ENCODE data around the gene KPNA3. TPM values are rescaled to one million over a fixed set of nuclear protein-coding genes. Genes with fewer than 3 reads are reported as not detected.

The KPNA3 gene
- total RNA-seq, 2 donors from 2014 or later: 19.1 to 25.1 TPM

DNA sequence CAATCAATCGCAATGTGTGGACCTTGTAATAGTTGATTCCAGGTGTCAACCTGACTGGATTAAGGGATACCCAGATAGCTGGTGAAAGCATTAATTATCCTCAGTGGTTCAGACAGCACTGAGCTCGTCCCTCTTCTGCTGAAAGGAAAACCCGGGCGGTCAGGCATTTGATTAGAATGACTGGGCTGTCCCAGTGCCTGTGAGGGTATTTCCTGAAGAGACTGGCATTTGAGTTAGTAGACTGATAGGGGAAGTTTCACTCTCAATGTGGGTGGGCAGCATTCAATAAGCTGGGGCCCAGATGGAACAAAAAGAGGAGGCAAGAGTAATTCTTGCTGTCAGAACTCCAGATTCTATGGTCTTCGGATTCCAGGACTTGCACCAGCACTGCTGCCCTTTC is 31.9 kb downstream of the KPNA3 start:
- H3K9me3 ChIP-seq (ENCODE audit: control insufficient read depth, low read length, poor library complexity, severe bottlenecking): no peaks in the 10 kb centered on the region
- DNase-seq (no peak), ATAC-seq (no peak)
- Mint-ChIP-seq H3K4me1 (peaks cover 41% of the 10 kb centered on the region), H3K36me3 (ENCODE audit: low read depth) (no peaks in the 10 kb centered on the region), H3K27me3 (no peaks in the 10 kb centered on the region), H3K4me3 (no peak overlapping the region), H3K27ac (peak overlapping the region; percentile 73)

DNA sequence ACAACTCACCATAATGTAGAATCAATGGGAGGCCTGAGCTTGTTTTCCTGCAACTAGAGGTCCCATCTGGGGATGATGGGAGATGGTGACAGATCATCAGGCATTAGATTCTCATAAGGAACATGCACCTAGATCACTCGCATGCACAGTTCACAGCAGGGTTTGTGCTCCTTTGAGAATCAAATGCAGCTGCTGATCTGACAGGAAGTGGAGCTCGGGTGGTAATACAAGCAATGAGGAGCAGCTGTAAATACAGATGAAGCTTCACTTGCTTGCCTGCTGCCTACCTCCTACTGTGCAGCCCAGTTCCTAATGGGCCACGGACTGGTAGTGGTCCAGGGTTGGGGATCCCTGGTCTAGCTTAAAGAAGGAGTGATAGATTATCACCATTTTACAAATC is 33.0 kb downstream of the KPNA3 start:
- ATAC-seq (no peak), DNase-seq (no peak)
- H3K4me3 Mint-ChIP-seq: no peak overlapping the region
- H3K9me3 ChIP-seq (ENCODE audit: control insufficient read depth, low read length, poor library complexity, severe bottlenecking): no peaks in the 10 kb centered on the region
- H3K27me3 Mint-ChIP-seq: no peaks in the 10 kb centered on the region
- peak overlapping the region; percentile 73 for H3K27ac Mint-ChIP-seq
- H3K36me3 Mint-ChIP-seq (ENCODE audit: low read depth): no peaks in the 10 kb centered on the region
- peaks cover 43% of the 10 kb centered on the region for H3K4me1 Mint-ChIP-seq

DNA sequence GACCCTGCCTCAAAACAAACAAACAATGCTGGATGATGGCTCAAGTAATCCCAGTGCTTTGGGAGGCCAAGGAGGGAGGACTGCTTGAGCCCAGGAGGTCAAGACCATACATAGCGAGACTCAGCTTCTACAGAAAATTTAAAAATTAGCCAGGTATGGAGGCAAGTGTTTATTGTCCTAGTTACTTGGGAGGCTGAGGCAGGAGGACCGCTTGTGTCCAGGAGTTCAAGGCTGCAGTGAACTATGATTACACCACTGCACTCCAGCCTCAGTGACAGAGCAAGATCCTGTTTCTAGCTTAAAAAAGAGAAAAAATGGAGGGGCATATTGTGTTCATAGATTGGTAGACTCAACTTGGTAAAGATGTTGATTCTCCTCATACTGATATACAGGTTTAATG is 36.2 kb downstream of the KPNA3 start:
- peaks cover 56% of the 10 kb centered on the region for H3K4me1 Mint-ChIP-seq
- no peaks in the 10 kb centered on the region for H3K27me3 Mint-ChIP-seq
- ATAC-seq (no peak), DNase-seq (no peak)
- no peak overlapping the region for H3K4me3 Mint-ChIP-seq
- no peak overlapping the region for H3K27ac Mint-ChIP-seq
- no peaks in the 10 kb centered on the region for H3K36me3 Mint-ChIP-seq (ENCODE audit: low read depth)
- no peaks in the 10 kb centered on the region for H3K9me3 ChIP-seq (ENCODE audit: control insufficient read depth, low read length, poor library complexity, severe bottlenecking)

- peaks cover 54% of the 10 kb centered on the region for H3K4me1 Mint-ChIP-seq
- no peak for ATAC-seq
- no peaks in the 10 kb centered on the region for H3K36me3 Mint-ChIP-seq (ENCODE audit: low read depth)
- peak overlapping the region; percentile 25 for H3K4me3 Mint-ChIP-seq
- H3K9me3 ChIP-seq (ENCODE audit: control insufficient read depth, low read length, poor library complexity, severe bottlenecking): no peaks in the 10 kb centered on the region
- H3K27me3 Mint-ChIP-seq: no peaks in the 10 kb centered on the region
- DNase-seq: no peak
- H3K27ac Mint-ChIP-seq: no peak overlapping the region
These were observed 38.3 kb downstream of the KPNA3 start for GRCh38 chr13:49754146-49754545.

GRCh38 chr13:49749848-49750247 is 42.6 kb downstream of the KPNA3 start:
- no peak for DNase-seq
- Mint-ChIP-seq H3K36me3 (ENCODE audit: low read depth) (no peaks in the 10 kb centered on the region), H3K27ac (peak overlapping the region; percentile 6), H3K4me3 (no peak overlapping the region), H3K27me3 (no peaks in the 10 kb centered on the region), H3K4me1 (peaks cover 31% of the 10 kb centered on the region)
- H3K9me3 ChIP-seq (ENCODE audit: control insufficient read depth, low read length, poor library complexity, severe bottlenecking): no peaks in the 10 kb centered on the region
- ATAC-seq: no peak

DNA sequence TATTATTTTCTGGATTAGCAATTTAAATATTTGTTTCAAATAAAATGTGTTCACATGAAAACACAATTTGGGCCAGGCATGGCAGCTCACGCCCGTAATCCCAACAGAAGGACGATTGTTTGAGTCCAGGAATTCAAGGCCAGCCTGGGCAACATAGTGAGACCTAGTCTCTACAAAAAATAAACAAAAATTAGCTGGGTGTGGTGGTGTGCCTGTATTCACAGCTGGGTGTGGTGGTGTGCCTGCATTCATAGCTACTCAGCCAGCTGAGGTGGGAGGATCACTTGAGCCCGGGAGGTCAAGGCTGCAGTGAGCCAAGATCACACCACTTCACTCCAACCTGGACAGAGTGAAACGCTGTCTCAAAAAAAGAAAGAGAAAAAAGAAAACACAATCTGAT is 46.4 kb downstream of the KPNA3 start:
- Mint-ChIP-seq H3K36me3 (ENCODE audit: low read depth) (no peaks in the 10 kb centered on the region), H3K4me1 (peaks cover 8% of the 10 kb centered on the region), H3K4me3 (no peak overlapping the region), H3K27me3 (no peaks in the 10 kb centered on the region), H3K27ac (no peak overlapping the region)
- ATAC-seq: no peak
- no peak for DNase-seq
- no peaks in the 10 kb centered on the region for H3K9me3 ChIP-seq (ENCODE audit: control insufficient read depth, low read length, poor library complexity, severe bottlenecking)

DNA sequence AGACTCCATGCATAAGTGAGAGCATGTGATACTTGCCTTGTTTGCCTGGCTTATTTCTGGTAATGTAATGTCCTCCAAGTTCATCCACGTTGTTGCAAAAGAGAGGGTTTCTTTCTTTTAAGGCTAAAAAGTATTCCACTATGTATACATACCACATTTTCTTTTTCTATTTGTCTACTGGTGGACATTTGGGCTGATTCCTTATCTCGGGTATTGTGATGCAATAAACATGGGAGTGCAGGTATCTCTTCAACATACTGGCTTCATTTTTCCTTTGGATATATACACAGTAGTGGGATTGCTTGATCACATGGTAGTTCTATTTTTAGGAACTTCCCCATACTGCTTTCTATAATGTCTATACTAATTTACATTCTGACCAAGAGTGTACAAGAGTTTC is 51.6 kb downstream of the KPNA3 start:
- DNase-seq (no peak), ATAC-seq (no peak)
- Mint-ChIP-seq H3K36me3 (ENCODE audit: low read depth) (no peaks in the 10 kb centered on the region), H3K4me1 (peaks cover 6% of the 10 kb centered on the region), H3K27me3 (no peaks in the 10 kb centered on the region), H3K4me3 (no peak overlapping the region), H3K27ac (no peak overlapping the region)
- H3K9me3 ChIP-seq (ENCODE audit: control insufficient read depth, low read length, poor library complexity, severe bottlenecking): no peaks in the 10 kb centered on the region

- ATAC-seq: no peak
- Mint-ChIP-seq H3K4me1 (peaks cover 6% of the 10 kb centered on the region), H3K27me3 (no peaks in the 10 kb centered on the region), H3K4me3 (no peak overlapping the region), H3K27ac (no peak overlapping the region), H3K36me3 (ENCODE audit: low read depth) (no peaks in the 10 kb centered on the region)
- DNase-seq: no peak
- H3K9me3 ChIP-seq (ENCODE audit: control insufficient read depth, low read length, poor library complexity, severe bottlenecking): no peaks in the 10 kb centered on the region
These were observed 52.8 kb downstream of the KPNA3 start for GRCh38 chr13:49739498-49740187.

GRCh38 chr13:49733181-49733951 is 59.1 kb downstream of the KPNA3 start:
- H3K4me1 Mint-ChIP-seq: peaks cover 4% of the 10 kb centered on the region

DNA sequence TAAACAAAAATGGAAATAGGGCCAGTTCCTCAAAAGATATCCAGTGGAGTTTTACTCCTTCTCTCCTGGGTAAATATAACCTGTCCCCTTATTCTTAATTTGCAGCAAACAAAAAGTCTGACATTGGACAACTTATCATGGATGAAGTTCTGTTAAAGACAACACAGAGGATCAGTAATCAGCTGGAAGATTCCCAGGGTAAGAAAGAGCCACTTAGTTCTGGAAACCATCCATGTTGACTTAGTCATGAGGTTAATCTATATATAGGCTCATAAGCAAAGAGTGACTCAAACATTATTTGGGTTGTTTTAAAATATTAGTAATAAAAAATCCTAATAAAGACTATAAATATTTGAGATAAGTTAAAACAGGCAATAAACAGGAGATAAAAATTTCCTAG is 60.7 kb downstream of the KPNA3 start:
- Mint-ChIP-seq H3K4me1 (peaks cover 2% of the 10 kb centered on the region), H3K4me3 (no peak overlapping the region), H3K27ac (no peak overlapping the region), H3K36me3 (ENCODE audit: low read depth) (peaks cover 6% of the 10 kb centered on the region), H3K27me3 (no peaks in the 10 kb centered on the region)
- ATAC-seq: no peak
- DNase-seq: no peak
- no peaks in the 10 kb centered on the region for H3K9me3 ChIP-seq (ENCODE audit: control insufficient read depth, low read length, poor library complexity, severe bottlenecking)

More at GRCh38 chr13:49733181-49733951, 59.1 kb downstream of the KPNA3 start:
- Mint-ChIP-seq H3K36me3 (ENCODE audit: low read depth) (peaks cover 3% of the 10 kb centered on the region), H3K4me3 (no peak overlapping the region), H3K27ac (peak overlapping the region; percentile 66), H3K27me3 (no peaks in the 10 kb centered on the region)
- ATAC-seq: no peak
- DNase-seq: no peak
- H3K9me3 ChIP-seq (ENCODE audit: control insufficient read depth, low read length, poor library complexity, severe bottlenecking): no peaks in the 10 kb centered on the region

GRCh38 chr13:49716615-49717014 is 75.9 kb downstream of the KPNA3 start:
- ATAC-seq (no peak), DNase-seq (no peak)
- Mint-ChIP-seq H3K36me3 (ENCODE audit: low read depth) (peaks cover 7% of the 10 kb centered on the region), H3K27me3 (no peaks in the 10 kb centered on the region), H3K4me3 (no peak overlapping the region), H3K27ac (no peak overlapping the region), H3K4me1 (no peaks in the 10 kb centered on the region)
- no peaks in the 10 kb centered on the region for H3K9me3 ChIP-seq (ENCODE audit: control insufficient read depth, low read length, poor library complexity, severe bottlenecking)

GRCh38 chr13:49714757-49715156 is 77.7 kb downstream of the KPNA3 start:
- no peak for DNase-seq
- no peak overlapping the region for H3K27ac Mint-ChIP-seq
- no peak overlapping the region for H3K4me3 Mint-ChIP-seq
- no peaks in the 10 kb centered on the region for H3K27me3 Mint-ChIP-seq
- ATAC-seq: no peak
- H3K36me3 Mint-ChIP-seq (ENCODE audit: low read depth): peaks cover 10% of the 10 kb centered on the region
- H3K9me3 ChIP-seq (ENCODE audit: control insufficient read depth, low read length, poor library complexity, severe bottlenecking): no peaks in the 10 kb centered on the region
- H3K4me1 Mint-ChIP-seq: peaks cover 4% of the 10 kb centered on the region

DNA sequence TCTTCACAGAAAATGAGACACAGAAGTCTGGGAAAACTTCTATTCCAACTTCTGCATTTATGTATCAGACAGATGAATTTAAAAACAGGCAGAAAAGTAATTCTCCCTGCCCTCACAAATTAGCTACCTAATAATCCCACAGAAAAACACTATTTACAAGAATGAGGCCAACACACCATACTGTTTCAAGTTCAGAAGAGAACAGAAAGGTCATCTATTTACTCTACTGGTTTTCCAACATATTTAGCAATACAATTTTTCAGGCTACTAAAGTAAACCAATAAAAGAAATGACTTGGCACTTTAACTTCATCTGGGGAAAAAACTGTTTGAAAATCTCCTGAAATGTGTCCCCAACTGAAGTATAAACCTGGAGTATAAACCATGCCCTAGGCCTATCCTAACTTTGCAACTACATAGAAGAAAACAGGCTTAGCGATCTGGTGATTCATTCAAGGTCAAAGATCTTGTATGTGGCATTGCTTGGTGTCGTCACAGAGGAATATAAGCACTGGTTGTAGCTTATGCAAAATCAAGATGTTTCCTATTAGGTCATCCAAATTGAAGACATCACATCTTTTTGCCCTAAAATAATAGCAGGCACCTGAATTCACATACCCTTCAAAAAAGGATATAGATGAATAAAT is 81.1 kb downstream of the KPNA3 start:
- Mint-ChIP-seq H3K36me3 (ENCODE audit: low read depth) (peaks cover 6% of the 10 kb centered on the region), H3K4me3 (no peak overlapping the region), H3K27ac (no peak overlapping the region), H3K4me1 (peaks cover 4% of the 10 kb centered on the region), H3K27me3 (no peaks in the 10 kb centered on the region)
- no peak for ATAC-seq
- no peaks in the 10 kb centered on the region for H3K9me3 ChIP-seq (ENCODE audit: control insufficient read depth, low read length, poor library complexity, severe bottlenecking)
- no peak for DNase-seq

Data from T-helper 17 cell (primary cell).